Fibroblast of lung (primary cell): ENCODE data around the gene C20orf144. TPM values are rescaled to one million over a fixed set of nuclear protein-coding genes. Genes with fewer than 3 reads are reported as not detected.

Experiments used
- DNase-seq, 2 donors: peaks; one replicate each; pipeline versions ENCODE4 v3.0.0 to v3.0.0-alpha.2; 2010; ENCODE audit warnings: low read depth in 2 of 2
- H2AFZ ChIP-seq: 2 replicates; pipeline ENCODE4 v1.5.1; 2012; ENCODE audit warnings: low read length, control low read depth, inconsistent platforms
- H3K27ac ChIP-seq: 2 replicates; pipeline ENCODE4 v1.5.1; 2011; ENCODE audit warnings: low read length, control low read depth; ENCODE audit not compliant: insufficient read depth
- H3K27me3 ChIP-seq: 2 replicates; pipeline ENCODE4 v1.5.1; 2011; ENCODE audit warnings: mild to moderate bottlenecking, low read length; ENCODE audit not compliant: control insufficient read depth, insufficient read depth
- H3K36me3 ChIP-seq: 2 replicates; pipeline ENCODE4 v1.5.1; 2011; ENCODE audit warnings: low read length; ENCODE audit not compliant: control insufficient read depth, insufficient read depth
- H3K4me1 ChIP-seq: 2 replicates; pipeline ENCODE4 v1.5.1; 2011; ENCODE audit warnings: low read length; ENCODE audit not compliant: control insufficient read depth, insufficient read depth; ENCODE audit errors: extremely low read depth
- H3K4me2 ChIP-seq: 2 replicates; pipeline ENCODE4 v1.5.1; 2011; ENCODE audit warnings: low read length, control low read depth; ENCODE audit not compliant: insufficient read depth; ENCODE audit errors: extremely low read depth
- H3K4me3 ChIP-seq, 4 experiments: fragments of 200-600 bp in 1 of 4; sonication (generic) in 1 of 4; replicated peaks in 1 of 4; 2 replicates each; pipeline ENCODE4 v1.5.1; 2011 to 2016; ENCODE audit warnings: low read length in 4 of 4, low read depth in 3 of 4, mild to moderate bottlenecking in 3 of 4, control low read depth in 2 of 4, inconsistent platforms in 1 of 4, mixed read lengths in 1 of 4; ENCODE audit not compliant: insufficient read depth in 1 of 4; ENCODE audit errors: control extremely low read depth in 1 of 4
- H3K79me2 ChIP-seq: 2 replicates; pipeline ENCODE4 v1.5.1; 2012; ENCODE audit warnings: mild to moderate bottlenecking, low read length, inconsistent platforms; ENCODE audit not compliant: control insufficient read depth, insufficient read depth
- H3K9ac ChIP-seq: 2 replicates; pipeline ENCODE4 v1.5.1; 2011; ENCODE audit warnings: mild to moderate bottlenecking, low read length, control low read depth; ENCODE audit not compliant: insufficient read depth
- H3K9me3 ChIP-seq: 2 replicates; pipeline ENCODE4 v1.5.1; 2012; ENCODE audit warnings: low read depth, low read length; ENCODE audit not compliant: control insufficient read depth, insufficient read depth
- H4K20me1 ChIP-seq: 2 replicates; pipeline ENCODE4 v1.5.1; 2011; ENCODE audit warnings: low read length; ENCODE audit not compliant: control insufficient read depth, insufficient read depth; ENCODE audit errors: extremely low read depth
- CTCF ChIP-seq, 2 donors: IDR thresholded peaks in 1 of 2; conservative IDR thresholded peaks in 1 of 2; 1 replicate in 1 of 2; 2 replicates in 1 of 2; pipeline ENCODE4 v1.5.1; 2011 to 2012; ENCODE audit warnings: low read length in 2 of 2, control low read depth in 1 of 2, inconsistent platforms in 1 of 2, low read depth in 1 of 2, mild to moderate bottlenecking in 1 of 2
- EZH2 ChIP-seq: IDR thresholded peaks from 2 replicates; pipeline ENCODE4 v1.5.1; 2012; ENCODE audit warnings: low read length, control low read depth, mild to moderate bottlenecking; ENCODE audit errors: missing control alignments
- polyA plus RNA-seq, 2 donors: library from polyadenylated mRNA; depleted of rRNA in 1 of 2; stranded (reverse) in 1 of 2; unstranded in 1 of 2; fragments of >200 nt; gene quantifications; 2 replicates each; pipeline ENCODE4 v1.2.1, GENCODE V29; 2011 to 2012; ENCODE audit warnings: missing spikeins in 1 of 2
- total RNA-seq: library from RNA; depleted of rRNA; stranded (reverse); fragments of >200 nt; gene quantifications from 2 replicates; pipeline ENCODE4 v1.2.1, GENCODE V29; 2014

Gene C20orf144
- total and polyA plus RNA-seq, 2 donors (not counting 1 experiment from before 2014, with no cell fraction given), result 0.10 to 0.17 TPM

- no peaks in the 10 kb centered on the region for H4K20me1 ChIP-seq
- H3K4me3 ChIP-seq, result no peak overlapping the region
- H3K79me2 ChIP-seq, result no peaks in the 10 kb centered on the region
- TF ChIP-seq CTCF (conservative IDR thresholded peaks at IDR 0.05 in 1 of 2, IDR thresholded peaks at IDR 0.05 in 1 of 2; ENCODE audit: low read depth in 1 of 2, low read length in 2 of 2) (no peak), EZH2 (no peak)
- peaks cover 4% of the 10 kb centered on the region for H3K36me3 ChIP-seq
- peaks cover 2% of the 10 kb centered on the region for H3K4me1 ChIP-seq
- no peaks in the 10 kb centered on the region for H3K9me3 ChIP-seq
- no peaks in the 10 kb centered on the region for H3K27me3 ChIP-seq
- no peak overlapping the region for H3K27ac ChIP-seq
- no peak overlapping the region for H3K4me2 ChIP-seq
- no peak overlapping the region for H3K9ac ChIP-seq
- DNase-seq, result no peak
- H2AFZ ChIP-seq, result no peak overlapping the region
Measured at GRCh38 chr20:33653900-33654596, 8.1 kb upstream of the C20orf144 start.

- Histone ChIP-seq H3K27ac (no peak overlapping the region), H3K27me3 (no peaks in the 10 kb centered on the region), H3K79me2 (no peaks in the 10 kb centered on the region), H3K4me3 (no peak overlapping the region), H3K36me3 (peaks cover 4% of the 10 kb centered on the region), H3K9ac (no peak overlapping the region), H3K9me3 (no peaks in the 10 kb centered on the region), H3K4me2 (no peak overlapping the region), H4K20me1 (no peaks in the 10 kb centered on the region), H2AFZ (no peak overlapping the region), H3K4me1 (no peaks in the 10 kb centered on the region)
- TF ChIP-seq EZH2 (no peak), CTCF (conservative IDR thresholded peaks at IDR 0.05 in 1 of 2, IDR thresholded peaks at IDR 0.05 in 1 of 2; ENCODE audit: low read depth in 1 of 2, low read length in 2 of 2) (no peak)
- no peak for DNase-seq
Measured at GRCh38 chr20:33654680-33655161, 7.4 kb upstream of the C20orf144 start.

GRCh38 chr20:33655164-33655563 lies 7.0 kb upstream of the C20orf144 start:
- H3K9me3 ChIP-seq, result no peaks in the 10 kb centered on the region
- no peak overlapping the region for H3K4me3 ChIP-seq
- no peaks in the 10 kb centered on the region for H3K4me1 ChIP-seq
- DNase-seq, result no peak
- H3K36me3 ChIP-seq, result peaks cover 4% of the 10 kb centered on the region
- H3K79me2 ChIP-seq, result no peaks in the 10 kb centered on the region
- H3K9ac ChIP-seq, result no peak overlapping the region
- H3K27me3 ChIP-seq, result no peaks in the 10 kb centered on the region
- no peaks in the 10 kb centered on the region for H4K20me1 ChIP-seq
- H2AFZ ChIP-seq, result no peak overlapping the region
- H3K4me2 ChIP-seq, result no peak overlapping the region
- no peak overlapping the region for H3K27ac ChIP-seq
- no peak for TF ChIP-seq EZH2
- no peak for TF ChIP-seq CTCF (conservative IDR thresholded peaks at IDR 0.05 in 1 of 2, IDR thresholded peaks at IDR 0.05 in 1 of 2; ENCODE audit: low read depth in 1 of 2, low read length in 2 of 2)
